CD14-positive monocyte (primary cell): ENCODE results near the gene TTLL11. TPM values are rescaled to one million over a fixed set of nuclear protein-coding genes. Genes with fewer than 3 reads are reported as not detected.

Experiments used
- DNase-seq, 3 donors: peaks; one replicate each; pipeline ENCODE4 v3.0.0-alpha.2; 2011 to 2022
- H2AFZ ChIP-seq: 2 replicates; pipeline ENCODE4 v1.6.0; 2012; ENCODE audit warnings: mild to moderate bottlenecking, low read depth, low read length, inconsistent platforms; ENCODE audit not compliant: insufficient read depth, poor library complexity, severe bottlenecking
- H3K27ac ChIP-seq, 2 donors: 1 replicate in 1 of 2; 2 replicates in 1 of 2; pipeline ENCODE4 v1.5.1; 2012 to 2013; ENCODE audit warnings: low read length in 2 of 2, control low read depth in 1 of 2, inconsistent platforms in 1 of 2, low read depth in 1 of 2, mild to moderate bottlenecking in 1 of 2
- H3K27me3 ChIP-seq, 2 donors: one replicate each; pipeline versions ENCODE4 v1.6.0 to v1.6.1; 2011 to 2013; ENCODE audit warnings: low read length in 2 of 2; ENCODE audit not compliant: control insufficient read depth in 2 of 2, insufficient read depth in 2 of 2
- H3K36me3 ChIP-seq, 2 donors: replicated peaks in 1 of 2; 1 replicate in 1 of 2; 2 replicates in 1 of 2; pipeline versions ENCODE4 v1.5.1 to v1.6.1; 2012 to 2013; ENCODE audit warnings: low read length in 2 of 2, control low read depth in 1 of 2, inconsistent platforms in 1 of 2, mild to moderate bottlenecking in 1 of 2; ENCODE audit not compliant: insufficient read depth in 2 of 2, control insufficient read depth in 1 of 2
- H3K4me1 ChIP-seq, 2 donors: 1 replicate in 1 of 2; 2 replicates in 1 of 2; pipeline versions ENCODE4 v1.5.1 to v1.6.1; 2012 to 2013; ENCODE audit warnings: low read length in 2 of 2, control low read depth in 1 of 2, inconsistent platforms in 1 of 2, mild to moderate bottlenecking in 1 of 2, moderate library complexity in 1 of 2; ENCODE audit not compliant: insufficient read depth in 2 of 2, control insufficient read depth in 1 of 2
- H3K4me2 ChIP-seq: replicated peaks from 2 replicates; pipeline ENCODE3; 2012; ENCODE audit warnings: low read length, moderate library complexity, mild to moderate bottlenecking; ENCODE audit not compliant: poor library complexity, severe bottlenecking; ENCODE audit errors: extremely low read depth
- H3K4me3 ChIP-seq, 3 experiments: fragments of 200-600 bp in 1 of 3; sonication (generic) in 1 of 3; replicated peaks in 1 of 3; 1 replicate in 2 of 3; 2 replicates in 1 of 3; pipeline ENCODE4 v1.5.1; 2011 to 2013; ENCODE audit warnings: low read length in 3 of 3, mild to moderate bottlenecking in 3 of 3, control low read depth in 2 of 3, low read depth in 2 of 3, inconsistent platforms in 1 of 3, moderate library complexity in 1 of 3
- H3K79me2 ChIP-seq: 2 replicates; pipeline ENCODE4 v1.6.0; 2012; ENCODE audit warnings: mild to moderate bottlenecking, control low read depth, inconsistent platforms, low read length, moderate library complexity; ENCODE audit not compliant: insufficient read depth
- H3K9ac ChIP-seq: 2 replicates; pipeline ENCODE4 v1.6.0; 2017; ENCODE audit warnings: low read length, mild to moderate bottlenecking; ENCODE audit not compliant: insufficient read depth, poor library complexity, severe bottlenecking
- H3K9me3 ChIP-seq, 2 donors: replicated peaks in 1 of 2; 1 replicate in 1 of 2; 2 replicates in 1 of 2; pipeline versions ENCODE4 v1.5.1 to v1.6.1; 2012 to 2013; ENCODE audit warnings: low read length in 2 of 2, control low read depth in 1 of 2; ENCODE audit not compliant: control insufficient read depth in 1 of 2, insufficient read depth in 1 of 2
- H4K20me1 ChIP-seq: 2 replicates; pipeline ENCODE4 v1.6.0; 2012; ENCODE audit warnings: mild to moderate bottlenecking, low read length, control low read depth, moderate library complexity; ENCODE audit not compliant: insufficient read depth
- H3K27ac Mint-ChIP-seq, 7 donors: one replicate each; pipeline ENCODE4 v1.8.0; 2020; ENCODE audit warnings: mild to moderate bottlenecking in 7 of 7, mixed read lengths in 7 of 7, moderate library complexity in 6 of 7, inconsistent platforms in 2 of 7
- H3K27me3 Mint-ChIP-seq, 3 donors: one replicate each; pipeline ENCODE4 v1.8.0; 2021 to 2022; ENCODE audit warnings: low read depth in 3 of 3, mild to moderate bottlenecking in 3 of 3, mixed read lengths in 3 of 3, moderate library complexity in 3 of 3, inconsistent platforms in 1 of 3
- H3K36me3 Mint-ChIP-seq, 2 donors: one replicate each; pipeline ENCODE4 v1.8.0; 2020; ENCODE audit warnings: mixed read lengths in 2 of 2, inconsistent platforms in 1 of 2, mild to moderate bottlenecking in 1 of 2
- H3K4me1 Mint-ChIP-seq: one replicate; pipeline ENCODE4 v1.8.0; 2020; ENCODE audit warnings: mild to moderate bottlenecking, mixed read lengths
- H3K4me3 Mint-ChIP-seq, 2 donors: one replicate each; pipeline ENCODE4 v1.8.0; 2020; ENCODE audit warnings: mild to moderate bottlenecking in 2 of 2, mixed read lengths in 2 of 2, moderate library complexity in 1 of 2
- H3K9me3 Mint-ChIP-seq, 7 donors: one replicate each; pipeline ENCODE4 v1.8.0; 2020 to 2022; ENCODE audit warnings: mixed read lengths in 7 of 7, mild to moderate bottlenecking in 6 of 7, moderate library complexity in 6 of 7, inconsistent platforms in 2 of 7
- WGBS: methylation state at CpG from one replicate; pipeline ENCODE4 v1.1.5; 2013; ENCODE audit warnings: missing lambda C conversion rate; ENCODE audit not compliant: insufficient coverage; 5-methylcytosine and 5-hydroxymethylcytosine counted together
- intact Hi-C, 2 donors: fragments of 100-400 bp; cut with micrococcal nuclease; formaldehyde crosslinking; loops; one replicate each; pipeline versions ENCODE4 v1.15.0 to v1.15.1; 2023
- polyA plus RNA-seq, 3 donors: library from polyadenylated mRNA; depleted of rRNA in 1 of 3; unstranded in 2 of 3; stranded (reverse) in 1 of 3; fragments of 300-500 nt in 2 of 3; fragments of >200 nt in 1 of 3; fragmentation: Illumina TruSeq in 2 of 3; gene quantifications; 1 replicate in 2 of 3; 2 replicates in 1 of 3; pipeline ENCODE4 v1.2.3, GENCODE V29; 2012 to 2021
- TF ChIP-seq, protein P1 (sequence below): fragments of 200-600 bp; IDR thresholded peaks from one replicate; pipeline ENCODE4 v1.8.0; 2022; ENCODE audit warnings: antibody characterized with exemption, mild to moderate bottlenecking

TTLL11 gene
- polyA plus RNA-seq, 3 donors = 2.9 to 3.5 (median 3.1) TPM

DNA sequence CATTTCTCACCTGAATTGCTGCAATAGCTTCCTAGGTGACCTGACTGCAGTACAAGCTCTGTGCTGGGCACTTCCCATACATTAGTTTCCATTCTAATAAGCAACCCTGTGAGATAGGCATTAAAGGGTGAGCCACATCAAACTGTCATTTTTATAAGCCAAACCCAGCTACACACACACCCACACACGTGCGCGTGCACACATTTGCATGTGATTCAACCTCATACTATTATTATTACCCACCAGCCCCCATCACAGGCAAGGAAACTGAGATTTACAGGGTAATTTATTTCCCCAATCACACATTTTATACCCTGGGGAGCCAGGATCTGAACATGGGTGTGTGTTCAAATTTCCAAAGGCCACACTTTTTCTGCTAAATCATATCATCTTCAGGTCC is 93.6 kb downstream of the TTLL11 start:
- H3K36me3 ChIP-seq = no peaks in the 10 kb centered on the region
- no peaks in the 10 kb centered on the region for H4K20me1 ChIP-seq
- Mint-ChIP-seq H3K9me3 (no peaks in the 10 kb centered on the region), H3K4me3 (no peak overlapping the region), H3K27ac (no peak overlapping the region), H3K27me3 (no peaks in the 10 kb centered on the region), H3K36me3 (no peaks in the 10 kb centered on the region), H3K4me1 (peaks cover 3% of the 10 kb centered on the region)
- H3K27me3 ChIP-seq = no peaks in the 10 kb centered on the region
- H3K4me1 ChIP-seq = no peaks in the 10 kb centered on the region
- no peaks in the 10 kb centered on the region for H3K9me3 ChIP-seq
- no peak overlapping the region for H3K27ac ChIP-seq
- TF ChIP-seq, protein P1, sequence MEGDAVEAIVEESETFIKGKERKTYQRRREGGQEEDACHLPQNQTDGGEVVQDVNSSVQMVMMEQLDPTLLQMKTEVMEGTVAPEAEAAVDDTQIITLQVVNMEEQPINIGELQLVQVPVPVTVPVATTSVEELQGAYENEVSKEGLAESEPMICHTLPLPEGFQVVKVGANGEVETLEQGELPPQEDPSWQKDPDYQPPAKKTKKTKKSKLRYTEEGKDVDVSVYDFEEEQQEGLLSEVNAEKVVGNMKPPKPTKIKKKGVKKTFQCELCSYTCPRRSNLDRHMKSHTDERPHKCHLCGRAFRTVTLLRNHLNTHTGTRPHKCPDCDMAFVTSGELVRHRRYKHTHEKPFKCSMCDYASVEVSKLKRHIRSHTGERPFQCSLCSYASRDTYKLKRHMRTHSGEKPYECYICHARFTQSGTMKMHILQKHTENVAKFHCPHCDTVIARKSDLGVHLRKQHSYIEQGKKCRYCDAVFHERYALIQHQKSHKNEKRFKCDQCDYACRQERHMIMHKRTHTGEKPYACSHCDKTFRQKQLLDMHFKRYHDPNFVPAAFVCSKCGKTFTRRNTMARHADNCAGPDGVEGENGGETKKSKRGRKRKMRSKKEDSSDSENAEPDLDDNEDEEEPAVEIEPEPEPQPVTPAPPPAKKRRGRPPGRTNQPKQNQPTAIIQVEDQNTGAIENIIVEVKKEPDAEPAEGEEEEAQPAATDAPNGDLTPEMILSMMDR = no peak
- WGBS = 90% methylated on average over 2 of the region's 3 CpGs
- H3K9ac ChIP-seq = no peak overlapping the region
- intact Hi-C loops = loop anchor here in 1 of 2 donors (10.0 kb wide), 1 partner anchor 535 kb away; no protein-coding TSS in a partner anchor
- H2AFZ ChIP-seq = no peak overlapping the region
- H3K4me2 ChIP-seq = no peak overlapping the region
- no peaks in the 10 kb centered on the region for H3K79me2 ChIP-seq
- no peak for DNase-seq
- H3K4me3 ChIP-seq = no peak overlapping the region

- Histone ChIP-seq H3K9ac (no peak overlapping the region), H3K4me3 (no peak overlapping the region), H3K27ac (no peak overlapping the region), H2AFZ (no peak overlapping the region), H3K4me1 (no peaks in the 10 kb centered on the region), H3K4me2 (no peak overlapping the region), H3K9me3 (no peaks in the 10 kb centered on the region), H3K79me2 (no peaks in the 10 kb centered on the region), H3K27me3 (no peaks in the 10 kb centered on the region), H4K20me1 (no peaks in the 10 kb centered on the region), H3K36me3 (no peaks in the 10 kb centered on the region)
- no peaks in the 10 kb centered on the region for H3K9me3 Mint-ChIP-seq
- no peaks in the 10 kb centered on the region for H3K27me3 Mint-ChIP-seq
- H3K27ac Mint-ChIP-seq = peak overlapping the region in 1 of 7 donors; percentile 30
- peaks cover 3% of the 10 kb centered on the region for H3K4me1 Mint-ChIP-seq
- no peak overlapping the region for H3K4me3 Mint-ChIP-seq
- WGBS = 71% methylated on average over 6 of the region's 7 CpGs
- intact Hi-C loops = loop anchor here in 1 of 2 donors (10.0 kb wide), 1 partner anchor 534 kb away; no protein-coding TSS in a partner anchor
- H3K36me3 Mint-ChIP-seq = no peaks in the 10 kb centered on the region
- TF ChIP-seq, protein P1 = no peak
- no peak for DNase-seq
Observed at GRCh38 chr9:121998513-121999049, 94.5 kb downstream of the TTLL11 start.
